Astrocyte (in vitro differentiated cells and primary cell): Measurements from ENCODE around the gene GABPA.

ENCODE experiments used
- EZH2 ChIP-seq: IDR thresholded peaks from 2 replicates; pipeline ENCODE4 v1.6.1; 2012; ENCODE audit warnings: mild to moderate bottlenecking, low read length, inconsistent platforms; ENCODE audit not compliant: insufficient read depth
- TF ChIP-seq, protein P1 (sequence below): IDR thresholded peaks from 2 replicates; pipeline ENCODE4 v1.5.1; 2011; ENCODE audit warnings: low read depth, mild to moderate bottlenecking, inconsistent platforms, low read length, moderate library complexity; ENCODE audit not compliant: insufficient read depth

DNA sequence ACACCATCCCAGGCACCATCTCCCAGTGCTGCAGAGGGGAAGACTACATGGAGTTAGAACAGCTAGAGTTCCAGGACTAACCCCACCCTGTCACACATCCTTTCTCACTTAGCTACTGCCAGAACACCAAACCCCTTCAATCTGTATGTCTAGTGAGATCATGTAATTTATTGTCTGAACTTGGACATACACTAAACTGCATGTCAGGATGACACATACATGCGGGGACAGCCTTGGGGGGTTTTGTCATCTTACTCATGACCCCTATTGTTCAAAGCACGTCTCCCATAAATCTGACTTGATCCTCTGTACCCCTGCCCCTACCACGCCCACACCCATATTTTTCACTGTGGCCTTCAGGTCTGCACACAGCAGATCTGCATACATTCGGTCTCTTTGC is 71.3 kb downstream of the GABPA start:
- TF ChIP-seq, protein P1, sequence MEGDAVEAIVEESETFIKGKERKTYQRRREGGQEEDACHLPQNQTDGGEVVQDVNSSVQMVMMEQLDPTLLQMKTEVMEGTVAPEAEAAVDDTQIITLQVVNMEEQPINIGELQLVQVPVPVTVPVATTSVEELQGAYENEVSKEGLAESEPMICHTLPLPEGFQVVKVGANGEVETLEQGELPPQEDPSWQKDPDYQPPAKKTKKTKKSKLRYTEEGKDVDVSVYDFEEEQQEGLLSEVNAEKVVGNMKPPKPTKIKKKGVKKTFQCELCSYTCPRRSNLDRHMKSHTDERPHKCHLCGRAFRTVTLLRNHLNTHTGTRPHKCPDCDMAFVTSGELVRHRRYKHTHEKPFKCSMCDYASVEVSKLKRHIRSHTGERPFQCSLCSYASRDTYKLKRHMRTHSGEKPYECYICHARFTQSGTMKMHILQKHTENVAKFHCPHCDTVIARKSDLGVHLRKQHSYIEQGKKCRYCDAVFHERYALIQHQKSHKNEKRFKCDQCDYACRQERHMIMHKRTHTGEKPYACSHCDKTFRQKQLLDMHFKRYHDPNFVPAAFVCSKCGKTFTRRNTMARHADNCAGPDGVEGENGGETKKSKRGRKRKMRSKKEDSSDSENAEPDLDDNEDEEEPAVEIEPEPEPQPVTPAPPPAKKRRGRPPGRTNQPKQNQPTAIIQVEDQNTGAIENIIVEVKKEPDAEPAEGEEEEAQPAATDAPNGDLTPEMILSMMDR = no peak
- TF ChIP-seq EZH2 = no peak
